Activated CD4-positive, alpha-beta T cell treated with anti-CD3 and anti-CD28 coated beads, Interleukin-2, amount 50 U/mL, for 48 hours (primary cell): ENCODE measurements around the gene COL16A1.
A peak's percentile ranks its signal among the peaks of the same experiment; 100 is the strongest.

Experiments
- DNase-seq, 2 experiments: peaks; one replicate each; pipeline ENCODE4 v3.0.0-alpha.2; 2020

COL16A1 gene

GRCh38 chr1:31663622-31664452 lies 40.0 kb downstream of the COL16A1 start:
- DNase-seq: peak; percentile 68 to 73

DNA sequence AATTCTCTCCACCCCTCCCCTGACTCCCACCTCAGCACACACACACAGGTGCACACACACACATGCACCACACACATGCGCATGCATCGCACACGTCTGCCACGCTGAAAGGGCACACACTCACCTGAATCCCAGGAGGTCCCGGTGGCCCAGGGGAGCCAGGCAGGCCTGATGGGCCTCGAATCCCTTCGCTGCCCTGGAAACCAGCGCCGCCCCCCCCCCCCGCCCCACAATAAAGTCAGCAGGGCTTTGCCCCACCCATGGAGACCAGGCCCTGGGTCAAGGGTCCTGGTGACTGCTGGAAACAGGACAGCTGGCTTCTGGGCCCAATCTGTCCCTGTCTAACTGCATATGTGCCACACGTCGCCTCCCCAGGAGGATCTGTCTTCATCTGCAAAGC lies 41.4 kb downstream of the COL16A1 start:
- DNase-seq: no peak

DNA sequence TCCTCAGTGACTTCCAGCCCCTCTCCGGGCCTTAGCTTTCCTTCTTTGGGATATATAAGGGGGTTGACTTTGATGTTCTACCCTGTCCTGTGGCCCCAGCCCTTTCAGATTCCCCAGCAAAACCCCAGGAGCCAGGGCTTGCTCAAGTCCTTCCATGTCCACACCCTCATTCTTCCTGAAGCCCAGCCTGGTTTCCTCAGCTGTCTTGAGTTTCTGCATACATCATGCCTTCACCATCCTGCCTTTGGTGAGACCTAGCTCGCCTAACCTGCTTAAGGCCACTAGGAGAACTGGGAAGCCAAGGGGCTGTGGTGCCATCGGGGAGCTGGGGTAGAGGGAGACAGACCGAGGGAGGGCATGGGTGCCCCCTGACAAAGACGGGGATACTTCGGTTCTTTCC lies 42.0 kb downstream of the COL16A1 start:
- no peak for DNase-seq

DNA sequence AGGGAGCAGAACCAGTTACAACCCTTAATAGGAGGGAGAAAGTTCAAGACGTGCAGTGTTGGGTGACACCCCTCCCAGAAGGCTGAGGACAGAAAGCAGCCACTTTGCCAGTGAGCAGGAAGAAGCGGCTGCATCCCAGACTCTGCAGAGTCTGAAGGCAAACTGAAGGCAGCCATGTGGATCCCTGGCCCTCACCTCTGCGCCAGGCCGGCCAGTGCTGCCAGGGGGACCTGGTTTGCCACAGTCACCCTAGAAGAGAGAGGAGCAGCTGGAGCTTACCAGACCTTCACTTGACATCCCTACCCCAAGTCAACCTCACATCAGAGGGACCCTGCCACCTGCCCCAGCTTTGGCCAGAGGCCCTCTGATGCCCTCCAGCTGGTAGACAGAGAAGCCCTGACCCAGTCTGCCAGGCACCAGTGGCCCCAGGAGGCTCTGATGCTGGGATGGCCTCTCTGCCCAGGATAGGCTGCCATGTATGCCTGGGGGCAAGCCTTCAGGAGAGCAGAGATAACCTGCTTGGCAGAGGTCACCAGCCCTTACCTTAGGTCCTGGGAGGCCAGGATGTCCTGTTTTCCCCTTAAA lies 42.9 kb downstream of the COL16A1 start:
- no peak for DNase-seq

DNA sequence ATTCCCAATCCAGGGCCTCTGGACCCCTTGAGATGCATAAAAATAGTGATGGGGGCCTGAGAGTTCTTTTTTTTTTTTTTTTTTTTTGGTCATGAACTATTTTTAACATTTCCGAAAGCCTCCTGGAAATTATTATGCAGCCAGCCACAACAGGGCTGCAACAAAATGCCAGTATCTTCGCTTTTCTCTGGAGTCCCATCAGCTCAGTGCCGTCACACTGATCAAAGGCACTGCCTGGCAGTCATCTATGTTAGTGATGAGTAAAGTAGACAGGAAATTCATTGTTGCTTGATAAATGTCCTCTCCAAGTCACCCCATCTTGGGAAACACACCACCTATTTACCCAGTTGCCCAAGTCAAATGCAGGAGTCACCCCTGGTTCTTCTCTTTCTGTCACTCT lies 43.9 kb downstream of the COL16A1 start:
- DNase-seq: no peak

- no peak for DNase-seq
Observed at GRCh38 chr1:31658721-31659120, 45.1 kb downstream of the COL16A1 start.

GRCh38 chr1:31657972-31658510 lies 45.8 kb downstream of the COL16A1 start:
- no peak for DNase-seq

DNA sequence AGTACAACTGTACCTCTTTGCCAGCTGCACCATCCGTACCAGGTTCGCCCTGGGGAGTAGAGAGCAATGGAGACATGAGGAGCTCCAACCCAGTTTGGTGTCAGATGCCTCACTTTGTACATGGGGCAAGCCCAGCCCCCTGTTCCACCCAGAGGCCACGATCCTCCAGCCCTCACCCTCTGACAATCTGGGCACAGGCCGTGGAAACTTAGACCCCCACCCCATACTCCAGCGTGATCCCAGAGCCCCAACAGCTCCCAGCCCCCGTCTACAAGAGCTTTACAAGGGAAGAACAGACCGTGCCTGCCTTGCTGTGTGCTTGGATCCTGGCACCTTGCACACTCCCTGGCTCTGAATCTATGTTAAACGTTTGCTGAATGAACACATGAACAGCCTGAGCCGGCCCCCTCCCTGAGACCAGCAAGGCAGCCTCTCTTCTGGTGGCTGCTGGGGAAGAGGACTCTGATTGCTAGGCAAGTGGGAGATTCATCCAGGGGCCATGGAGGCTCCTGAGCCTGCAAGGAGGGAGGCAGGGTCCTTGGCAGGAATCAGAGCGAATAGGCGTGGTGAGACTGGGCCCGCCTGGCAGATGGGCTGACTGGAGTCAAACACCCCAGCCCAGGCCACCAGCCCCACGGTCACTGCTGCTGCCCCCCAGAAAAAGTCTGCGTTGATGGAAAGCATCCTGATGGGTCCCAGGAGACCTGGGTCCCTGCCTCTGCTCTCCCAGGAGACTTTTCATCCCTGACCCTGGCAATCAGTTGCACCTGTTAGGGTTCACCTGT lies 46.6 kb downstream of the COL16A1 start:
- DNase-seq: no peak

DNA sequence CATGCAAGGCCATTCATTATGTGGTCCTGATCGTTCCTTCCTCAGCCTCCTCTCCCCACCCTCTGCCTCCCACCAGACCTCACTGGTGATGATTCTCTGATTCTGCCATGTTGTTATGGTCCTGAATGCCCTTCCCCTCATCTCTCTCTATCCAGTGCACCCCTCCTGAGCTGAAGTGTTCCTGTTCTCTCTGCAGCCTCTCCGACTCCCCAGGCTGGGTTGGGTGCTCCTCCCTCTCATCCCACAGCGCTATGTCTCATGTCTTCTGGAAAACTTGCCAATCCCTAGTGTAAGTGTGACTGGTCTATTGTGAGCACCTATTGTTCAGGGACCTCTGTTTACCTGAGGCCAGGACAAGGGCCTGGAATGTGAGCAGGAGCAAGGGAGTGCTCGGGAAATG lies 48.1 kb downstream of the COL16A1 start:
- no peak for DNase-seq

GRCh38 chr1:31655104-31655503 lies 48.7 kb downstream of the COL16A1 start:
- no peak for DNase-seq

DNA sequence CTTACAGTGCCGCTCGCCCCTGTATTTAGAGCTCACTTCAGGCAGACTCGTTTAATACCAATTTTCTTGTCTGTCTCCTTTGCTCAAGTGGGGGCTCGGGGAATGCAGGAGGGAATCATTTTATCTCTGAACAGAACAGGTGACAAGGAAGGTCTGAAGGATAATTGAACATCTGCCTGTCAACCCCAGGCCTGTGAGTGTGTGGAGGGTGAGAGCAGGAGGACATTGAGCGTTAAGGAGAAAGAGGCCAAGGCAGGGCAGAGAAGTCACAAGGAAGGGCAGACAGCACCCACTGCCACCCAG lies 49.4 kb downstream of the COL16A1 start:
- DNase-seq: no peak

GRCh38 chr1:31653717-31654473 lies 49.9 kb downstream of the COL16A1 start:
- DNase-seq: no peak

GRCh38 chr1:31652891-31653499 lies 50.8 kb downstream of the COL16A1 start:
- no peak for DNase-seq

- no peak for DNase-seq
Observed at GRCh38 chr1:31651766-31652165, 52.1 kb downstream of the COL16A1 start.

- DNase-seq: no peak
Observed at GRCh38 chr1:31651089-31651420, 52.8 kb downstream of the COL16A1 start.

- no peak for DNase-seq
Observed at GRCh38 chr1:31650161-31651088, 53.4 kb downstream of the COL16A1 start.

DNA sequence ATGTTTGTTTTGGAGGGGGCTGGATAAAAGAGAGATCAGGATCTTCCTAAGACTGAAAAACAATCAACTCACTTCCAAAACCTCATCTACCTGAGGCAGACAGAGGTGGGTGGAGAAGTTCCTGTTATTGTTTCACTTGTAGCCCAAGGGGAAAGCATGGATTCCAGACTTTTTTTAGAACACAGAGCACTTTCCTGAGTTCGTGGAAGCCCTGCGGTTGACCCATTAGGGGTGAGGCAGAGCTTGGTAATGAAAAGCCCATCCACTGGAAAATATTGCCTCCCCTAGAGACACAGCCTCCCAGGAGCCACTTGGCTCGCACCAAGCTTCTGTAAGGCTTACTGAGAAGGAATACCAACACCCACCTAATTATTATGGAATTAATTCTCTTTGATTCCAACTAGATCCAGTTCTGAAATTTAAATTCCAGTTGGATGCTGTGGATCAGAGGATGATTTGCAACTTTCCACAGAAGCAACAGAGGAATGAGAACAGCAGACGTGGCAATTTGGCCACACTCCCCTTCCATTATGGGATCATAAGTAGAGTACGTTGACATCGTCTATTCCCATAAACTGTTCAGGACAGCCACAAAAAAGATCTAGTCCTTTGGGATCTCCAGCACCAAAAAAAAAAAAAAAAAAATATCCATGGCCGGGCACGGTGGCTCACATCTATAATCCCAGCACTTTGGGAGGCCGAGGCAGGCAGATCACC lies 55.0 kb downstream of the COL16A1 start:
- DNase-seq: no peak

GRCh38 chr1:31648190-31648589 lies 55.6 kb downstream of the COL16A1 start:
- DNase-seq: no peak

GRCh38 chr1:31647106-31647505 lies 56.7 kb downstream of the COL16A1 start:
- no peak for DNase-seq

GRCh38 chr1:31646259-31646960 lies 57.4 kb downstream of the COL16A1 start:
- no peak for DNase-seq
